ENCODE measurements around the gene EPB41L3. TPM values are rescaled to one million over a fixed set of nuclear protein-coding genes. Genes with fewer than 3 reads are reported as not detected.

EPB41L3 gene
- total RNA-seq, 5 donors from 2014 or later (not counting 1 experiment from before 2014, with no cell fraction given), result 0.41 to 3.8 (median 3.6) TPM

DNA sequence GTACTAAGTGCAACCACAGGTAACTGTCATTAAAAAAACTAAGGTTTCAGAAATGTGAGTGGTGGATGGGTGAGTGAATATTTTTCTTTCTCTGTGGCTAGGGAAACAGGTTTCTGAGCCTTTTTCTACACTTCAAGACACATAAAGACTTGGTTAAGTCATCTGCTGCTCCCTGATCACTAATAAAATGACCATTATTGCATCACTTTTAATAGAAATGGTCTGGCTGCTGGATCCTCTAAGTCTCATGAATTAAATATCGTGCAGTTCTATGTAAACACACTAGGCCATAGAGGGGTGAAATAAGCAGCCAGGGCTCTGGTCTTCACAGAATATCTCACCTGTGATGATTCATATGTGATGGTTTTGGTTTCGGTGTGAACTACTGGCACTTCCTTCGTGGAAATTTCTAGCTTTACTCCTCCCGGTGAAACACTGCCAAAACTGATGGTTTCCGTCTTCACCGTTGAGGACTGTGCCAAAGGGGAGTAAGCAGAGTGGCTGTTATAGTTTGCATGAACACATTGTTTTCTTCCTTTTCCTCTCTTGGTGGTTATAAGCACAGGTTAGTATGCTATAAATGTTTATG is 147.8 kb downstream of the EPB41L3 start:
- Histone ChIP-seq H3K4me1 (ENCODE audit: control insufficient read depth in 1 of 2, extremely low read depth in 1 of 2, insufficient read depth in 2 of 2, low read length in 2 of 2) (peaks cover 0 to 4% of the 10 kb centered on the region in 2 experiments), H3K36me3 (ENCODE audit: control insufficient read depth in 2 of 2, extremely low read depth in 1 of 2, insufficient read depth in 1 of 2, low read length in 1 of 2) (no peaks in the 10 kb centered on the region), H3K9me3 (no peaks in the 10 kb centered on the region), H3K27me3 (replicated peaks in 1 of 2; ENCODE audit: control insufficient read depth in 2 of 2, extremely low read depth in 1 of 2, insufficient read depth in 2 of 2, low read length in 1 of 2) (peaks cover 0 to 7% of the 10 kb centered on the region in 2 experiments), H3K27ac (ENCODE audit: low read length) (no peak overlapping the region), H3K4me3 (ENCODE audit: control insufficient read depth in 1 of 2, extremely low read depth in 1 of 2, low read length in 1 of 2) (no peak overlapping the region)
- 11% methylated on average over 3 of the region's 6 CpGs for WGBS (ENCODE audit: insufficient coverage)
- no peak for DNase-seq
- POLR2A ChIA-PET, result no interaction called here
- Mint-ChIP-seq H3K4me3 (no peak overlapping the region), H3K4me1 (peaks cover 0 to 9% (median 0%) of the 10 kb centered on the region in 3 donors), H3K27ac (peak overlapping the region in 1 of 2 donors; percentile 16), H3K27me3 (peaks cover 7 to 17% of the 10 kb centered on the region in 2 donors), H3K36me3 (no peaks in the 10 kb centered on the region), H3K9me3 (no peaks in the 10 kb centered on the region)
- peak in 1 of 4 experiments; percentile 53 for ATAC-seq (replicated peaks in 1 of 4)
- CTCF ChIA-PET, result no interaction called here

DNA sequence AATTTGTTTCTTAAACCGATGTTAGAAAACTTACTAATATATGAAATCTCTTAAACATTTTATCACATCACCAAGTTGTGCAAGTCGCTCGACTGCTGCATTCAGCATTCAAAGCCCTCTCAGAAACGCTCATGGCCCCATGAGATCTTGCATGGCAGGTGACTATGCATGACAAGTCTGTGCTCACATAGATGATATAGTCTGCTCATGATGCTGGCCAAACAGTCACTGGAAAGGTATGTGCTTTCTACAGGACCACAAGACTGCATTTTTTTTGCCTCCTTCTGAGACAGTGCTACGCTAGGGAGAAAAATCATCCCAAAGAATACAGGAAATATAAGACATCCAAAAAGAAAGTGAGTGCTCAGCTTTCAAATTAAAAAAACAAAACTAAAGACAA is 150.0 kb downstream of the EPB41L3 start:
- DNase-seq, result no peak
- peaks cover 0 to 4% of the 10 kb centered on the region in 2 experiments for H3K4me1 ChIP-seq (ENCODE audit: control insufficient read depth in 1 of 2, extremely low read depth in 1 of 2, insufficient read depth in 2 of 2, low read length in 2 of 2)
- H3K9me3 ChIP-seq, result no peaks in the 10 kb centered on the region
- Mint-ChIP-seq H3K36me3 (no peaks in the 10 kb centered on the region), H3K9me3 (no peaks in the 10 kb centered on the region), H3K4me3 (no peak overlapping the region), H3K27me3 (peaks cover 5 to 21% of the 10 kb centered on the region in 2 donors), H3K4me1 (peaks cover 0 to 9% (median 0%) of the 10 kb centered on the region in 3 donors), H3K27ac (no peak overlapping the region)
- no peak overlapping the region for H3K27ac ChIP-seq (ENCODE audit: low read length)
- ATAC-seq (replicated peaks in 1 of 4), result no peak
- no peaks in the 10 kb centered on the region for H3K36me3 ChIP-seq (ENCODE audit: control insufficient read depth in 2 of 2, extremely low read depth in 1 of 2, insufficient read depth in 1 of 2, low read length in 1 of 2)
- H3K27me3 ChIP-seq (replicated peaks in 1 of 2; ENCODE audit: control insufficient read depth in 2 of 2, extremely low read depth in 1 of 2, insufficient read depth in 2 of 2, low read length in 1 of 2), result peaks cover 0 to 7% of the 10 kb centered on the region in 2 experiments
- POLR2A ChIA-PET, result no interaction called here
- H3K4me3 ChIP-seq (ENCODE audit: control insufficient read depth in 1 of 2, extremely low read depth in 1 of 2, low read length in 1 of 2), result no peak overlapping the region
- WGBS (ENCODE audit: insufficient coverage), result no CpG with 5 or more reads among the region's 5 CpGs
- CTCF ChIA-PET, result no interaction called here

- H3K9me3 Mint-ChIP-seq, result no peaks in the 10 kb centered on the region
- ChIA-PET POLR2A (interaction anchor here in 1 of 2 donors (0.5 kb wide), 1 partner anchor 11 kb away, joined by 6 read pairs; no protein-coding TSS in a partner anchor), CTCF (no interaction called here)
- H3K4me1 Mint-ChIP-seq, result peaks cover 0 to 9% (median 0%) of the 10 kb centered on the region in 3 donors
- peaks cover 8 to 23% of the 10 kb centered on the region in 2 donors for H3K27me3 Mint-ChIP-seq
- ATAC-seq (replicated peaks in 1 of 4), result no peak
- Histone ChIP-seq H3K27me3 (replicated peaks in 1 of 2; ENCODE audit: control insufficient read depth in 2 of 2, extremely low read depth in 1 of 2, insufficient read depth in 2 of 2, low read length in 1 of 2) (peaks cover 0 to 8% of the 10 kb centered on the region in 2 experiments), H3K4me1 (ENCODE audit: control insufficient read depth in 1 of 2, extremely low read depth in 1 of 2, insufficient read depth in 2 of 2, low read length in 2 of 2) (peaks cover 0 to 4% of the 10 kb centered on the region in 2 experiments), H3K9me3 (no peaks in the 10 kb centered on the region), H3K4me3 (ENCODE audit: control insufficient read depth in 1 of 2, extremely low read depth in 1 of 2, low read length in 1 of 2) (no peak overlapping the region), H3K36me3 (ENCODE audit: control insufficient read depth in 2 of 2, extremely low read depth in 1 of 2, insufficient read depth in 1 of 2, low read length in 1 of 2) (no peaks in the 10 kb centered on the region), H3K27ac (ENCODE audit: low read length) (no peak overlapping the region)
- no peak overlapping the region for H3K27ac Mint-ChIP-seq
- H3K36me3 Mint-ChIP-seq, result no peaks in the 10 kb centered on the region
- no peak for DNase-seq
- no peak overlapping the region for H3K4me3 Mint-ChIP-seq
- 96% methylated on average over 6 of the region's 8 CpGs for WGBS (ENCODE audit: insufficient coverage)
Measured at GRCh38 chr18:5391409-5391808, 152.4 kb downstream of the EPB41L3 start.

GRCh38 chr18:5389356-5389755 is 154.4 kb downstream of the EPB41L3 start:
- no peaks in the 10 kb centered on the region for H3K9me3 Mint-ChIP-seq
- H3K4me1 ChIP-seq (ENCODE audit: control insufficient read depth in 1 of 2, extremely low read depth in 1 of 2, insufficient read depth in 2 of 2, low read length in 2 of 2), result no peaks in the 10 kb centered on the region
- no peak overlapping the region for H3K4me3 ChIP-seq (ENCODE audit: control insufficient read depth in 1 of 2, extremely low read depth in 1 of 2, low read length in 1 of 2)
- peaks cover 0 to 4% of the 10 kb centered on the region in 2 experiments for H3K27me3 ChIP-seq (replicated peaks in 1 of 2; ENCODE audit: control insufficient read depth in 2 of 2, extremely low read depth in 1 of 2, insufficient read depth in 2 of 2, low read length in 1 of 2)
- no peaks in the 10 kb centered on the region for H3K36me3 Mint-ChIP-seq
- DNase-seq (no peak), ATAC-seq (replicated peaks in 1 of 4) (no peak)
- ChIA-PET CTCF (no interaction called here), POLR2A (no interaction called here)
- WGBS (ENCODE audit: insufficient coverage), result 83% methylated on average over 1 of the region's 2 CpGs
- no peaks in the 10 kb centered on the region for H3K9me3 ChIP-seq
- H3K4me1 Mint-ChIP-seq, result peaks cover 0 to 4% (median 0%) of the 10 kb centered on the region in 3 donors
- H3K4me3 Mint-ChIP-seq, result no peak overlapping the region
- H3K27ac ChIP-seq (ENCODE audit: low read length), result no peak overlapping the region
- H3K36me3 ChIP-seq (ENCODE audit: control insufficient read depth in 2 of 2, extremely low read depth in 1 of 2, insufficient read depth in 1 of 2, low read length in 1 of 2), result no peaks in the 10 kb centered on the region
- no peak overlapping the region for H3K27ac Mint-ChIP-seq
- peaks cover 8 to 13% of the 10 kb centered on the region in 2 donors for H3K27me3 Mint-ChIP-seq

- Mint-ChIP-seq H3K4me3 (no peak overlapping the region), H3K27me3 (peaks cover 8 to 12% of the 10 kb centered on the region in 2 donors), H3K36me3 (no peaks in the 10 kb centered on the region), H3K27ac (no peak overlapping the region), H3K4me1 (peaks cover 0 to 4% (median 0%) of the 10 kb centered on the region in 3 donors), H3K9me3 (no peaks in the 10 kb centered on the region)
- H3K9me3 ChIP-seq, result no peaks in the 10 kb centered on the region
- CTCF ChIA-PET, result no interaction called here
- H3K4me1 ChIP-seq (ENCODE audit: control insufficient read depth in 1 of 2, extremely low read depth in 1 of 2, insufficient read depth in 2 of 2, low read length in 2 of 2), result no peaks in the 10 kb centered on the region
- peaks cover 0 to 4% of the 10 kb centered on the region in 2 experiments for H3K27me3 ChIP-seq (replicated peaks in 1 of 2; ENCODE audit: control insufficient read depth in 2 of 2, extremely low read depth in 1 of 2, insufficient read depth in 2 of 2, low read length in 1 of 2)
- DNase-seq, result no peak
- no CpG with 5 or more reads among the region's 3 CpGs for WGBS (ENCODE audit: insufficient coverage)
- H3K36me3 ChIP-seq (ENCODE audit: control insufficient read depth in 2 of 2, extremely low read depth in 1 of 2, insufficient read depth in 1 of 2, low read length in 1 of 2), result no peaks in the 10 kb centered on the region
- no peak overlapping the region for H3K27ac ChIP-seq (ENCODE audit: low read length)
- no peak for ATAC-seq (replicated peaks in 1 of 4)
- POLR2A ChIA-PET, result no interaction called here
- no peak overlapping the region for H3K4me3 ChIP-seq (ENCODE audit: control insufficient read depth in 1 of 2, extremely low read depth in 1 of 2, low read length in 1 of 2)
Measured at GRCh38 chr18:5388896-5389295, 154.9 kb downstream of the EPB41L3 start.

GRCh38 chr18:5380586-5380985 is 163.2 kb downstream of the EPB41L3 start:
- Mint-ChIP-seq H3K4me1 (no peaks in the 10 kb centered on the region), H3K9me3 (no peaks in the 10 kb centered on the region), H3K27me3 (peaks cover 0 to 3% of the 10 kb centered on the region in 2 donors), H3K4me3 (no peak overlapping the region), H3K36me3 (no peaks in the 10 kb centered on the region), H3K27ac (no peak overlapping the region)
- Histone ChIP-seq H3K9me3 (no peaks in the 10 kb centered on the region), H3K27me3 (replicated peaks in 1 of 2; ENCODE audit: control insufficient read depth in 2 of 2, extremely low read depth in 1 of 2, insufficient read depth in 2 of 2, low read length in 1 of 2) (no peaks in the 10 kb centered on the region), H3K27ac (ENCODE audit: low read length) (no peak overlapping the region), H3K36me3 (ENCODE audit: control insufficient read depth in 2 of 2, extremely low read depth in 1 of 2, insufficient read depth in 1 of 2, low read length in 1 of 2) (no peaks in the 10 kb centered on the region), H3K4me3 (ENCODE audit: control insufficient read depth in 1 of 2, extremely low read depth in 1 of 2, low read length in 1 of 2) (no peak overlapping the region), H3K4me1 (ENCODE audit: control insufficient read depth in 1 of 2, extremely low read depth in 1 of 2, insufficient read depth in 2 of 2, low read length in 2 of 2) (no peaks in the 10 kb centered on the region)
- DNase-seq, result no peak
- CTCF ChIA-PET, result interaction anchor here in 1 of 2 donors (0.7 kb wide), 1 partner anchor 21 kb away, joined by 7 read pairs; no protein-coding TSS in a partner anchor
- ATAC-seq (replicated peaks in 1 of 4), result no peak
- 54% methylated on average over 2 of the region's 2 CpGs for WGBS (ENCODE audit: insufficient coverage)
- POLR2A ChIA-PET, result interaction anchor here in 1 of 2 donors (0.7 kb wide), 1 partner anchor 11 kb away, joined by 6 read pairs; no protein-coding TSS in a partner anchor

Measured in T-cell (primary cell).